GM18508 (cell line): ENCODE data around the gene WDFY2.

Experiments used
- ATAC-seq: cut with Tn5 transposase; IDR thresholded peaks from one replicate; pipeline ENCODE4 v1.9.1; 2021; ENCODE audit warnings: moderate number of reproducible peaks; ENCODE audit not compliant: insufficient read depth, unreplicated experiment

The WDFY2 gene

GRCh38 chr13:51599444-51600176, 15.3 kb downstream of the WDFY2 start:
- no peak for ATAC-seq

- ATAC-seq, result no peak
Observed at GRCh38 chr13:51600703-51601102, 16.4 kb downstream of the WDFY2 start.

- no peak for ATAC-seq
Observed at GRCh38 chr13:51601601-51602565, 17.6 kb downstream of the WDFY2 start.

GRCh38 chr13:51603716-51604115, 19.5 kb downstream of the WDFY2 start:
- ATAC-seq, result no peak

- no peak for ATAC-seq
Observed at GRCh38 chr13:51605698-51606097, 21.4 kb downstream of the WDFY2 start.

- no peak for ATAC-seq
Observed at GRCh38 chr13:51607165-51607564, 22.9 kb downstream of the WDFY2 start.

GRCh38 chr13:51608857-51609406, 24.7 kb downstream of the WDFY2 start:
- no peak for ATAC-seq

GRCh38 chr13:51612867-51613266, 28.6 kb downstream of the WDFY2 start:
- ATAC-seq, result no peak

GRCh38 chr13:51613535-51613934, 29.3 kb downstream of the WDFY2 start:
- ATAC-seq, result no peak

GRCh38 chr13:51614350-51614786, 30.1 kb downstream of the WDFY2 start:
- peak; percentile 83 for ATAC-seq

GRCh38 chr13:51618626-51619025, 34.4 kb downstream of the WDFY2 start:
- ATAC-seq, result no peak

GRCh38 chr13:51619614-51620013, 35.4 kb downstream of the WDFY2 start:
- peak; percentile 47 for ATAC-seq

GRCh38 chr13:51620165-51620983, 36.1 kb downstream of the WDFY2 start:
- ATAC-seq, result no peak

GRCh38 chr13:51621602-51622001, 37.3 kb downstream of the WDFY2 start:
- ATAC-seq, result no peak

GRCh38 chr13:51623473-51623872, 39.2 kb downstream of the WDFY2 start:
- no peak for ATAC-seq

GRCh38 chr13:51624207-51624606, 39.9 kb downstream of the WDFY2 start:
- ATAC-seq, result no peak

- ATAC-seq, result no peak
Observed at GRCh38 chr13:51624695-51625345, 40.6 kb downstream of the WDFY2 start.

- no peak for ATAC-seq
Observed at GRCh38 chr13:51625555-51626345, 41.5 kb downstream of the WDFY2 start.

- no peak for ATAC-seq
Observed at GRCh38 chr13:51626749-51627148, 42.5 kb downstream of the WDFY2 start.
